Heart left ventricle (tissue), 13 donors: ENCODE data around the gene SLC66A1.

Source experiments
- POLR2A ChIP-seq, 2 donors: fragments of 450-650 bp; IDR thresholded peaks; one replicate each; pipeline ENCODE4 v1.6.1; 2017; ENCODE audit warnings: antibody characterized with exemption in 2 of 2, mild to moderate bottlenecking in 2 of 2, moderate library complexity in 2 of 2
- TF ChIP-seq, protein P1 (sequence below), 12 donors: fragments of 200-600 bp; sonication (generic) in 4 of 12; IDR thresholded peaks; one replicate each; pipeline versions ENCODE4 v1.5.0 to v1.8.0; 2018 to 2022; ENCODE audit warnings: antibody characterized with exemption in 12 of 12, mild to moderate bottlenecking in 5 of 12
- donor health status: ischemic (EF 13 %, LVEDD 7.1; RV severe dilation, severe dysfunction).
- donor health status: DM: no; HTN: yes; CAD: no.
- donor health status: DM: no; HTN: no; CAD: no.
- donor health status: ischemic (EF 25% LVEDD 6.9; RV normal size, moderate dysfunction).
- donor health status: ischemic (EF 25% LVEDD 5.7; RV mildly dilated, moderate dysfunction).
- donor health status: ischemic (EF 35%, LVEDD 5.7; RV mildly dilated, moderate dysfunction).
- donor health status: nonischemic (EF 11% LVEDD 7.7; RV severe dilation, severe dysfunction).
- donor health status: DM: yes; HTN: yes; CAD: no.
- donor health status: PGD.
- donor health status: ischemic (EF 29% LVEDD 5.4; RV normal size, mild dysfunction).
- donor health status: nonischemic (EF 23%, LVEDD 6.1; RV moderate dilation, normal function).

DNA sequence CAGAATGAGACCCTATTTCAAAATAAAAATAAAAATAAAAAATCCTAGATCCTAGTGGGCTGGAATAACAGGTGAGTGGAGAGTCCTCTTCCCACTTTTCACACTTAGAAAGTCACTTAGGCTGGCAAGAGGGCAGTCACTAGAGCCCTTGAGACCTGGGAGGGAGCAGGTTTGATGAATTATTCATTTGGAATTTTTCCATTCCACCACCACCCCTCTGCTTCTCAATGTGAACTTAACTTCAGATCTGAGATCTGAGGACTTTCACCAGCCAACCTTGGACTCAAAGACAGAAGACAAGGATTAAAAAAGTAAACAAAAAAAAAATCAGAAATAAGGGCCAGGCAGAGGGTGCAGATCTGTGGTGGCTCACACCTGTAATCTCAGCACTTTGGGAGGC lies 40.1 kb upstream of the SLC66A1 start:
- TF ChIP-seq, protein P1, sequence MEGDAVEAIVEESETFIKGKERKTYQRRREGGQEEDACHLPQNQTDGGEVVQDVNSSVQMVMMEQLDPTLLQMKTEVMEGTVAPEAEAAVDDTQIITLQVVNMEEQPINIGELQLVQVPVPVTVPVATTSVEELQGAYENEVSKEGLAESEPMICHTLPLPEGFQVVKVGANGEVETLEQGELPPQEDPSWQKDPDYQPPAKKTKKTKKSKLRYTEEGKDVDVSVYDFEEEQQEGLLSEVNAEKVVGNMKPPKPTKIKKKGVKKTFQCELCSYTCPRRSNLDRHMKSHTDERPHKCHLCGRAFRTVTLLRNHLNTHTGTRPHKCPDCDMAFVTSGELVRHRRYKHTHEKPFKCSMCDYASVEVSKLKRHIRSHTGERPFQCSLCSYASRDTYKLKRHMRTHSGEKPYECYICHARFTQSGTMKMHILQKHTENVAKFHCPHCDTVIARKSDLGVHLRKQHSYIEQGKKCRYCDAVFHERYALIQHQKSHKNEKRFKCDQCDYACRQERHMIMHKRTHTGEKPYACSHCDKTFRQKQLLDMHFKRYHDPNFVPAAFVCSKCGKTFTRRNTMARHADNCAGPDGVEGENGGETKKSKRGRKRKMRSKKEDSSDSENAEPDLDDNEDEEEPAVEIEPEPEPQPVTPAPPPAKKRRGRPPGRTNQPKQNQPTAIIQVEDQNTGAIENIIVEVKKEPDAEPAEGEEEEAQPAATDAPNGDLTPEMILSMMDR (IDR thresholded peaks at IDR 0.05), result no peak
- TF ChIP-seq POLR2A (IDR thresholded peaks at IDR 0.05), result no peak
